BJ (cell line): ENCODE results near the gene CPNE4. TPM values are rescaled to one million over a fixed set of nuclear protein-coding genes. Genes with fewer than 3 reads are reported as not detected.
A peak's percentile ranks its signal among the peaks of the same experiment; 100 is the strongest.

Source experiments
- CTCF ChIA-PET: fragments of 350-600 bp; formaldehyde crosslinking; extraction: SDS; loops from one replicate; lab custom pipeline; 2021; ENCODE audit warnings: antibody characterized with exemption, inconsistent platforms; lab: Yijun Ruan, JAX
- POLR2A ChIA-PET: fragments of 300-600 bp; sonication (Branson Sonifier 250); formaldehyde crosslinking; extraction: SDS; loops from one replicate; lab custom pipeline; 2021; ENCODE audit warnings: antibody characterized with exemption; lab: Charles Lee
- DNase-seq: peaks from one replicate; pipeline ENCODE4 v3.0.0-alpha.2; 2011; ENCODE audit warnings: low read depth
- H3K27me3 ChIP-seq: 2 replicates; pipeline ENCODE4 v1.6.0; 2011; ENCODE audit warnings: low read length; ENCODE audit not compliant: control insufficient read depth, insufficient read depth
- H3K36me3 ChIP-seq: 2 replicates; pipeline ENCODE4 v1.5.1; 2011; ENCODE audit warnings: low read length; ENCODE audit not compliant: control insufficient read depth, insufficient read depth
- H3K4me3 ChIP-seq: 2 replicates; pipeline ENCODE4 v1.5.1; 2011; ENCODE audit warnings: low read depth, mild to moderate bottlenecking, control low read depth, low read length
- polyA minus RNA-seq: library from RNA; depleted of rRNA, polyadenylated mRNA; stranded (reverse); fragments of >200 nt; gene quantifications from 2 replicates; pipeline ENCODE4 v1.2.3, GENCODE V29; 2011; rRNA and poly(A)+ RNA removed
- polyA plus RNA-seq: library from polyadenylated mRNA; depleted of rRNA; stranded (reverse); fragments of >200 nt; gene quantifications from 2 replicates; pipeline ENCODE4 v1.2.3, GENCODE V29; 2011; rRNA removed
- TF ChIP-seq, protein P1 (sequence below): IDR thresholded peaks from 2 replicates; pipeline ENCODE4 v1.5.1; 2011; ENCODE audit warnings: low read depth, mild to moderate bottlenecking, control low read depth, inconsistent platforms, low read length, moderate library complexity; ENCODE audit not compliant: insufficient read depth

Gene CPNE4
- polyA plus RNA-seq (not detected in 2 replicates), polyA minus RNA-seq (not detected in 2 replicates)

DNA sequence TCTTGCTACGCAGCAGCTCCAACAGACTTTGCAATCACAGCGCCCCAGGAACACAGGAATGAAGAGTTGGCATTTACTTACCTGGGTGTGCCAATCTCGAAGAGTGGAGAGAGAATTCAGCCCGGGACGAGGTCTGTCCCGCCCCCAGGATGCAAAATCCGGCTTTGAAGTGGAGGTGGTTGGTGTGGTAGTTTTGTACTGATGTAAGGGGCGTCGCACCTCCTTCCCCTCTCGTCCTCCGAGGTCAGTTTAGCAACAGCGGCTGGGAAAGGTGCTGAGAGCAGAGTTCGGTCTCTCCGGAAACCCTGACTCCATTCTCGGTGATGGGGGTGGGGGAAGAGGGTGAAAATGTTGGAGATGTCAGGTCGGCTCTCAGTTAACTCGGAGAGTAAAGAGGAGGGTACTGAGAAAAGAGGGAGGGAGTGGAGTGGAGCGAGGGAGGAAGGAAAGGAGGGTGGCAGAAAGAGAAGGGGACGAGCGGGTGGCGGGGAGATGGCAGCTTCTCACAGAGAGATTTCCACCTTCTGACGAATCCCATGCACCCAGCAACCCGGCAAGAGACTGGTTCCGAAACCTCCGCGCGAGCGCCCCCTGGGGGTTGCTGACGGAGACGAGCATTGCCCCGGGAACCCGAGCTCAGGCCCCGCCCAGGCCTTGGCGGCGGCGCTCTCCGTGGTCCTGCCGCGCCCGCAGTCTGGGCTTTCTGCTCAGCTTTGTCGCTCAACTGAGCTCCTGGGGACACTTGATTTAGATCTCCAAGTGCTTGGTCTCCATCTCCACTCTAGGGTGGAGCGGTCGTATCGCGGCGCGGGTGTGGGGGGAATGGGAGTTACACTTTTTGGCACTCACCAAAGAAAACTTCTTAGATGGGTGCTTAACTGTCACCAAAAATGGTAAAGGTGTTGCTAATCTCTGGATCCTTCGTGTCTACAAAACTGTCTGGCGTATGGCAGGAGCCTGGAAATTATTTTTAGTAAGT, at the start of gene CPNE4:
CPNE4 (minus strand) TSS at position 529 of the 979 bp plus-strand sequence.
- peaks cover 16% of the 10 kb centered on the region for H3K27me3 ChIP-seq
- H3K4me3 ChIP-seq = no peak within 1 kb of the TSS
- TF ChIP-seq, protein P1, sequence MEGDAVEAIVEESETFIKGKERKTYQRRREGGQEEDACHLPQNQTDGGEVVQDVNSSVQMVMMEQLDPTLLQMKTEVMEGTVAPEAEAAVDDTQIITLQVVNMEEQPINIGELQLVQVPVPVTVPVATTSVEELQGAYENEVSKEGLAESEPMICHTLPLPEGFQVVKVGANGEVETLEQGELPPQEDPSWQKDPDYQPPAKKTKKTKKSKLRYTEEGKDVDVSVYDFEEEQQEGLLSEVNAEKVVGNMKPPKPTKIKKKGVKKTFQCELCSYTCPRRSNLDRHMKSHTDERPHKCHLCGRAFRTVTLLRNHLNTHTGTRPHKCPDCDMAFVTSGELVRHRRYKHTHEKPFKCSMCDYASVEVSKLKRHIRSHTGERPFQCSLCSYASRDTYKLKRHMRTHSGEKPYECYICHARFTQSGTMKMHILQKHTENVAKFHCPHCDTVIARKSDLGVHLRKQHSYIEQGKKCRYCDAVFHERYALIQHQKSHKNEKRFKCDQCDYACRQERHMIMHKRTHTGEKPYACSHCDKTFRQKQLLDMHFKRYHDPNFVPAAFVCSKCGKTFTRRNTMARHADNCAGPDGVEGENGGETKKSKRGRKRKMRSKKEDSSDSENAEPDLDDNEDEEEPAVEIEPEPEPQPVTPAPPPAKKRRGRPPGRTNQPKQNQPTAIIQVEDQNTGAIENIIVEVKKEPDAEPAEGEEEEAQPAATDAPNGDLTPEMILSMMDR = peak; percentile 92
- H3K36me3 ChIP-seq = no peaks in the 10 kb centered on the region
- ChIA-PET CTCF (interaction anchor here (0.5 to 1.9 kb wide), 28 partner anchors 8 to 999 kb away, joined by 3 to 24 read pairs (median 4); no protein-coding TSS in a partner anchor), POLR2A (no interaction called here)
- no peak for DNase-seq

DNA sequence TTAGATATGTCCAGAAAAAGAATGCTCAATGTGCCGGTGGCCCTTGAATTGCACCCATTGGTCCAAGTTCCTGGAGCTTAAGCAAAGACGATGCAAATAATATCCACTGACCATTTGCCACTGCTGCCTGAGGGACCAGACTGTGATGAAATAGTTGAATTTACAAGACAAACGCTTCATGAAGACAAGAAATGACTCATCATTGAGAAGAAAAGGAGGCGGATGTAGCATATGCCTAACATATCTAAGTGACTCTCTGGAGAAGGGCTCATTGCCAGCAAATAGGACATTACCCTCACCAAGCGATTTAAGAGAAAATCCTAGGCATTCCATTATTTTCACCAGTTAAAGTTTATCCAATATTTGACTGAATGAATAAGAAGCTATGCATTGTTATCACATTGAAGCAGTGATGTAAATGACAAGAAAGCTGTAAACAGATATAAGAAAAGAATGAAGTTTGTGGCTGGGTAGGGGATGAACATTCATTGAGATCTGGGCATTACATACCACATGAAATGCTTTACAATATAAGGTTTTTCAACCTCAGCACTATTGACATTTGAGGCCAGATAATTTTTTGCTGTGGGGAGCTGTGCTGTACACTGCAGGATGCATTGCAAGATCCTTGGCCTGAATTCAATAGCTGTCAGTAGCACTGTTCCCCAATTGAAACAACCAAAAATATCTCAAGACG, 48.9 kb upstream of the CPNE4 start:
- DNase-seq = no peak
- ChIA-PET CTCF (interaction anchor here (0.7 kb wide), 1 partner anchor 36 kb away, joined by 3 read pairs; no protein-coding TSS in a partner anchor), POLR2A (interaction anchor here (0.6 kb wide), 1 partner anchor 674 kb away, joined by 7 read pairs; no protein-coding TSS in a partner anchor)
- TF ChIP-seq, protein P1 = no peak
- H3K36me3 ChIP-seq = no peaks in the 10 kb centered on the region
- H3K4me3 ChIP-seq = no peak overlapping the region
- H3K27me3 ChIP-seq = no peaks in the 10 kb centered on the region

DNA sequence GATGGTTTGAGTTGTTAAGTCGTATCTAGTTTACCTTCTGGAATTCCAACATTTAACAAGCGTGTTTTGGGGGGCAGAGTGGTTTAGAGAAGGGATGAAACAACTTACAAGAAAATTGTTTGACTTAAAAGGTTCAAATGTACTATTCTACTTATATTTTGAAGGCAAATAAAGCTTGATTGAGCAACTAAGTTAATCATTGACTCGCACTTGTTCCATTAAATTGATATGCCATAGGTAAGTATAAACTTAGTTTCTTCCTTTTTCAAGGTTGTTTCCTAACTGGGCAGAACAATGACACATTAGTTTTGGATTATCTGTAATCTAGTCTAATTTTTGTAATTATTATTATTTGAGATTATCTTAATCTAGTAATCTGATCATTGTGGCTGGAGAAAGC, 48.3 kb upstream of the CPNE4 start:
- CTCF ChIA-PET = no interaction called here
- H3K36me3 ChIP-seq = no peaks in the 10 kb centered on the region
- no peaks in the 10 kb centered on the region for H3K27me3 ChIP-seq
- POLR2A ChIA-PET = no interaction called here
- no peak overlapping the region for H3K4me3 ChIP-seq
- no peak for DNase-seq
- TF ChIP-seq, protein P1 = no peak

DNA sequence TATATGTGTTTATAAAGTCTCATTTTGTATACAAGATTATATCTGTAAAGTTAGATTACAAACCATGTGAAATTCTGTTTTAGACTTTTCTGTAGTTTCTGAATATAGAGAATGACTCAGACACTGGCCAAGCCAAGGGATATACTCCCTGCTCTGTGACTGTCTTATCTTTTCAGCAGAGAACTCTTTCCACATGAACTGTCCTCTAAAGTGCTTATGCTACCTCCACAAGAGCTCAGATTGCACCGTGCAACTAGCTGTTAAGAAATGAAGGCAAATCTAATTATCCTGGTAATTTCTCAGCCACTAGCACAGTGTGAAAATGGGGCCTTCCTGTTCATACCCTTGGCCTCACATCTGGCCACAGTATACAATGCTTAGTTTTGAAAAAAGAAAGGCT, 44.3 kb upstream of the CPNE4 start:
- no peak for DNase-seq
- POLR2A ChIA-PET = no interaction called here
- no peak overlapping the region for H3K4me3 ChIP-seq
- CTCF ChIA-PET = no interaction called here
- H3K36me3 ChIP-seq = no peaks in the 10 kb centered on the region
- TF ChIP-seq, protein P1 = no peak
- no peaks in the 10 kb centered on the region for H3K27me3 ChIP-seq

DNA sequence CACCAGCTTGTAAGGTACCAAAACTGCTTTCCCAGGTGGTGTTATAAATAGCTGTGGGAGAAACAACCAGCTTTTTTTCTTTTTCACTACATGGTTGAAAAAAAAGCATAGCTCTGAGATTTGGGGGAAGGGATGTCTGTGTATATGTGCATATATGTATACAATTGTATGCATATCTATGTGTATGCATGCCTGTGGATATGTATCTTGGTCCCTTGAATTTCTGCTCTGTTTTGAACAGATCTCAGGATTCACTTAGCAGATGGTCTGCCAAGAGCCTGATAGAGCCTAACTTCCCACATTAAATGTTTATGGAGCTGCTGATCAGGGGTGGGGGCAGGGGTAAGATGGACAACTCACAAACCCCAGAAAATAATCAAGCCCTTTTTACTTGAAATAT, 39.0 kb upstream of the CPNE4 start:
- POLR2A ChIA-PET = no interaction called here
- no peaks in the 10 kb centered on the region for H3K36me3 ChIP-seq
- no peaks in the 10 kb centered on the region for H3K27me3 ChIP-seq
- no peak overlapping the region for H3K4me3 ChIP-seq
- DNase-seq = no peak
- TF ChIP-seq, protein P1 = no peak
- CTCF ChIA-PET = interaction anchor here (0.9 kb wide), 1 partner anchor 18 kb away, joined by 3 read pairs; no protein-coding TSS in a partner anchor
